ENCODE data around the gene CCDC134.

DNA sequence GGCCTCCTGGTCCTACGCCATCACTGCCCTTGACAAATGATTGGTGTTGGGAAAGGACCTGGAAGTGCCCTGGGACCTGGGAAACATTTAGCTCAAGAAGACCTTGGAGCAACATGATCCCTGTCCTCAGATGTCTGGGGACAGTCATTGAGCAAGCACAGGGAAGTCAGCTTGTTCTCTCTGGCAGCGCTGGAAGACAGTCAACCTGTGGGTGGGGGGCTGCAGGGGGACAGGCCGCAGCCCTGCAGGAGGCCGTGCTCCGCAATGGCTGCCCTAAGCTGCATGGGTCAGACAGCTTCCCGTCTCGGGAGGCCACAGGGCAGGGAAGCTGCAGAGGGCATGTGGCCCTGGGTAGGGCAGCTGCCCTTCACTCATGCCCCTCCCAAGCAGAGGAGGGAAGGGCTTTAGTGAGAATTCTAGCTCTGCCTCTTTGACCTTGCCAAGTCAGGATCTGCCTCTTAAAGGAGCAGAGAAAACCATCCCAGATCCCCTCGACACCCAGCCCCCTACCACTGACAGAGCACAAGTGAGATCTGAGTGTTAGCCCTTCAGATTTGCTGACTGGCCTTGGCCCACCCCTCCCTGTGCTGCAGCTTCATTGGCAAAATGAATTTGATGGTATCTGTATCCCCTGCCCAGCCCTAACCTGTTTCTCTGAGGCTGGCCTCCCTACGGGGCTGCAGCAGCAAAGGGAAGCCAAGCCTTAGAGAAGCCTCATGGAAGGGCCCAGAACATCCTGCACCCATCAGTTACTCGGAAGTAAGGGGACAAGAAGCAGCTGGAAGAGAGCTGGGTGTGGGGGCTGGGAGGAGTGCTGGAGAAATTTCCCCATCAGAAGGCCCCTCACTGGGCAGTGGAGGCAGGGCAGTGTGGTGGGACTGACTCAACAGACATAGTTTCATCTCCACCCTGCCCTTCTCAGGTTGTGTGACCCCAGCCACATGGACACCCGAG, 26.2 kb downstream of the CCDC134 start:
- TF ChIP-seq, protein P1, sequence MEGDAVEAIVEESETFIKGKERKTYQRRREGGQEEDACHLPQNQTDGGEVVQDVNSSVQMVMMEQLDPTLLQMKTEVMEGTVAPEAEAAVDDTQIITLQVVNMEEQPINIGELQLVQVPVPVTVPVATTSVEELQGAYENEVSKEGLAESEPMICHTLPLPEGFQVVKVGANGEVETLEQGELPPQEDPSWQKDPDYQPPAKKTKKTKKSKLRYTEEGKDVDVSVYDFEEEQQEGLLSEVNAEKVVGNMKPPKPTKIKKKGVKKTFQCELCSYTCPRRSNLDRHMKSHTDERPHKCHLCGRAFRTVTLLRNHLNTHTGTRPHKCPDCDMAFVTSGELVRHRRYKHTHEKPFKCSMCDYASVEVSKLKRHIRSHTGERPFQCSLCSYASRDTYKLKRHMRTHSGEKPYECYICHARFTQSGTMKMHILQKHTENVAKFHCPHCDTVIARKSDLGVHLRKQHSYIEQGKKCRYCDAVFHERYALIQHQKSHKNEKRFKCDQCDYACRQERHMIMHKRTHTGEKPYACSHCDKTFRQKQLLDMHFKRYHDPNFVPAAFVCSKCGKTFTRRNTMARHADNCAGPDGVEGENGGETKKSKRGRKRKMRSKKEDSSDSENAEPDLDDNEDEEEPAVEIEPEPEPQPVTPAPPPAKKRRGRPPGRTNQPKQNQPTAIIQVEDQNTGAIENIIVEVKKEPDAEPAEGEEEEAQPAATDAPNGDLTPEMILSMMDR (IDR thresholded peaks at IDR 0.05) = peak in 1 of 4 experiments; percentile 6
- TF ChIP-seq POLR2A (IDR thresholded peaks at IDR 0.05) = no peak
